Kidney (tissue), 14 donors: Measurements from ENCODE around the gene IRF4. TPM values are rescaled to one million over a fixed set of nuclear protein-coding genes. Genes with fewer than 3 reads are reported as not detected.

Source experiments
- DNase-seq, 5 donors: peaks; one replicate each; pipeline ENCODE4 v3.0.0-alpha.2; 2013 to 2020
- FAIRE-seq: peaks from 2 replicates; lab custom pipeline; 2012; peaks lifted over from hg19 to GRCh38; lab: Jason Lieb, UNC
- H3K27ac ChIP-seq, 2 donors: one replicate each; pipeline ENCODE4 v1.7.0; 2013; ENCODE audit warnings: low read depth in 2 of 2, low read length in 2 of 2, inconsistent platforms in 1 of 2
- H3K27me3 ChIP-seq: one replicate; pipeline ENCODE4 v1.7.1; 2013; ENCODE audit warnings: low read length, inconsistent platforms; ENCODE audit not compliant: control insufficient read depth, insufficient read depth
- H3K36me3 ChIP-seq, 3 donors: one replicate each; pipeline versions ENCODE4 v1.7.0 to v1.7.1; 2013; ENCODE audit warnings: low read length in 3 of 3, control low read depth in 1 of 3, inconsistent platforms in 1 of 3; ENCODE audit not compliant: insufficient read depth in 3 of 3, control insufficient read depth in 2 of 3
- H3K4me1 ChIP-seq, 3 donors: one replicate each; pipeline versions ENCODE4 v1.7.0 to v1.7.1; 2013; ENCODE audit warnings: low read length in 3 of 3, inconsistent platforms in 1 of 3, low read depth in 1 of 3; ENCODE audit not compliant: control insufficient read depth in 2 of 3, insufficient read depth in 2 of 3
- H3K4me3 ChIP-seq, 3 donors: one replicate each; pipeline versions ENCODE4 v1.7.0 to v1.8.1; 2013; ENCODE audit warnings: low read length in 3 of 3, control low read depth in 1 of 3, inconsistent platforms in 1 of 3
- H3K9ac ChIP-seq, 3 donors: one replicate each; pipeline versions ENCODE4 v1.7.0 to v1.7.1; 2013; ENCODE audit warnings: low read length in 3 of 3, control low read depth in 1 of 3, inconsistent platforms in 1 of 3
- H3K9me3 ChIP-seq, 3 donors: one replicate each; pipeline versions ENCODE4 v1.7.0 to v1.7.1; 2013; ENCODE audit warnings: low read length in 3 of 3, control low read depth in 1 of 3, inconsistent platforms in 1 of 3; ENCODE audit not compliant: control insufficient read depth in 2 of 3, insufficient read depth in 1 of 3
- CTCF ChIP-seq: IDR thresholded peaks from 3 replicates; pipeline ENCODE4 v1.5.1; 2012; ENCODE audit warnings: mild to moderate bottlenecking, moderate library complexity, borderline replicate concordance; ENCODE audit not compliant: insufficient read depth; ENCODE audit errors: extremely low read depth
- intact Hi-C: fragments of 100-400 bp; cut with DNase I; formaldehyde crosslinking; loops from one replicate; pipeline ENCODE4 v1.11.1; 2022
- polyA plus RNA-seq: library from polyadenylated mRNA; stranded (reverse); fragments of 350-450 nt; fragmentation: Illumina TruSeq; extraction: RNeasy Lipid Tissue Mini Kit (QIAGEN cat#74804); gene quantifications from one replicate; pipeline ENCODE4 v1.2.3, GENCODE V29; 2014; ENCODE audit warnings: low read depth, low replicate concordance; ENCODE audit not compliant: insufficient read depth
- total RNA-seq: library from RNA; stranded (reverse); fragmentation: NEBNext Ultra II Directional; extraction: Animal tissue kit (Norgen Biotek cat#: 25700); gene quantifications from one replicate; pipeline ENCODE4 v1.2.1, GENCODE V29; 2021
- donor health status: control.
- donor health status: control.
- donor health status: control.
- donor health status: control.
- donor health status: control.
- donor health status: DM: yes; HTN: yes; CAD: no.
- donor health status: Normal renal cell carcinoma (clear cell type).

The IRF4 gene
- total and polyA plus RNA-seq, 2 donors from 2014 or later, result 23.7 TPM; not detected in 1

DNA sequence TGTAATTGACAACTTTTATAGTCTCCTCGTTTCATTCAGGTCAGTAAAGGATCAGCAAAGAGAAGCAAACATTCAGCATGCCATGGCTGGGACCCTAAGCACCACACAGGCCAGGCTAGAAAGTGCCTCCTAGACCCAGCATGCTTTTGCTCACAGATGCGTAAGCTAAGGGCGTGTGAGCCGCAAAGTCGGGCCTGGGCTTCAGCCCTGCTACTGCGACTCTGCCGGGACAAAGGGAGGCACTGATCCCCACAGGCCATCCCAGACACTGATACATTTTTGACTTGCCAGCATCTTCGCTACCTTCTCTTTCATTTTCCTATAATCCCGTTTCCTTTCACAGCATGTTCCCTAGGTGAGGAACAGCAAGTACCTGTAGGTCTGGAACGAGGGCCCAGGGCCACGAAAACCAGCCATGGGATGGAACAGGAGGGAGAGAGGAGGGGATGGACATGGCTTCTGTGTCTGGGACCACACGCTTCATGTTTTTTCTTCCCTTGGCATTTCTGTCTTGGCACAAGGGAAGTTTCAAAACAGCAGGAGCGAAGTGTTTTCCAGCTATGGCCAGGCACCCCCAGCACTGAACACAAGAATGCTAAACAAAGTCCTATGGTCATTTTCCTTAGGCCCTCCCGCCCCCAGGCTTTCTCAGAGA lies 42.6 kb downstream of the IRF4 start:
- intact Hi-C loops, result no loop called here
- no peak overlapping the region for H3K27ac ChIP-seq
- peak in 1 of 5 donors; percentile 51 for DNase-seq
- H3K9ac ChIP-seq, result no peak overlapping the region
- H3K9me3 ChIP-seq, result no peaks in the 10 kb centered on the region
- H3K4me1 ChIP-seq, result no peaks in the 10 kb centered on the region
- no peak overlapping the region for H3K4me3 ChIP-seq
- no peak for FAIRE-seq
- H3K36me3 ChIP-seq, result no peaks in the 10 kb centered on the region
- no peak for TF ChIP-seq CTCF
- H3K27me3 ChIP-seq, result no peaks in the 10 kb centered on the region

GRCh38 chr6:435441-436307 lies 44.1 kb downstream of the IRF4 start:
- Histone ChIP-seq H3K27me3 (no peaks in the 10 kb centered on the region), H3K36me3 (no peaks in the 10 kb centered on the region), H3K4me3 (no peak overlapping the region), H3K4me1 (no peaks in the 10 kb centered on the region), H3K9ac (no peak overlapping the region), H3K27ac (no peak overlapping the region), H3K9me3 (no peaks in the 10 kb centered on the region)
- TF ChIP-seq CTCF, result no peak
- DNase-seq, result peak in 1 of 5 donors; percentile 75
- intact Hi-C loops, result no loop called here
- no peak for FAIRE-seq

DNA sequence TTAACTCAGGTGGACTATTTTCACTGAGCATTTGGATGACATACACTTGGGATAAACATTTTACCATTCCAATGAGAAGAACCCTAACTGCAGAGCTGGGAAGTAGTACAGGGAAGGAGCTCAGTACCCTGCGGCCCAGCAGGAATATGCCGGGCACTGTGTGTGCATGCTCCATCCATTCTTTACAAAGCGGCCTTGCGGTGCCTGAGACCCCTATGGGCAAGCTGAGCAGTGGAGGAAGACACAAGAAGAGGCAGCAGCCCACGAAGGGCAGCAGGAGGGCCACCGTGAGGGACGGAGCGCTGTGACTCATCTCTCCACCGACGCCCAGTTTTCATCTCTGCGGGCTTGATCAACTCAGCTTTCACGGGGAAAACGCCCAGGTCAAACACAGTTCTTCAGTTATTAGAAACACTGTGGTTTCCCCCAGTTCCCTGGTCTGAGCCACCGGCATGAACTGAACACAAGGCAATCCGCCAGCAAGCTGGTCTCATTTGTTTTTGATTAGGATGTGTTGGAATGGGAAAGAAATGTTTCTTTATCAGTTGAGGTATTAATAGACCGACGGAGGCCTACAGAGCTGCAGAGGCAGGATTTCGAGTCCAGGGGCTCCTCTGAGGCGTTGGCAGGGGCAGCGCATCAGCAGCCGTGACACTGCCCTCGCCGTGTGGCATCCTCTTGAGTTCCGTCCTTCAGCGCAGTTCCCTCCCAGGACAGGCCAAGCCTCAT lies 44.9 kb downstream of the IRF4 start:
- no peak for FAIRE-seq

More for the DNA sequence above, 44.9 kb downstream of the IRF4 start:
- Histone ChIP-seq H3K27ac (no peak overlapping the region), H3K9me3 (no peaks in the 10 kb centered on the region), H3K4me1 (no peaks in the 10 kb centered on the region), H3K27me3 (no peaks in the 10 kb centered on the region), H3K9ac (no peak overlapping the region), H3K4me3 (no peak overlapping the region), H3K36me3 (no peaks in the 10 kb centered on the region)
- no peak for TF ChIP-seq CTCF
- DNase-seq, result peak in 1 of 5 donors; percentile 50
- intact Hi-C loops, result no loop called here
